ENCODE measurements around the gene SLC38A7.
"Not testable (repeated sequence)": the region's sequence is repeated elsewhere in the genome, so short reads cannot be mapped to it uniquely, and the experiment has no call there.

Gene SLC38A7

DNA sequence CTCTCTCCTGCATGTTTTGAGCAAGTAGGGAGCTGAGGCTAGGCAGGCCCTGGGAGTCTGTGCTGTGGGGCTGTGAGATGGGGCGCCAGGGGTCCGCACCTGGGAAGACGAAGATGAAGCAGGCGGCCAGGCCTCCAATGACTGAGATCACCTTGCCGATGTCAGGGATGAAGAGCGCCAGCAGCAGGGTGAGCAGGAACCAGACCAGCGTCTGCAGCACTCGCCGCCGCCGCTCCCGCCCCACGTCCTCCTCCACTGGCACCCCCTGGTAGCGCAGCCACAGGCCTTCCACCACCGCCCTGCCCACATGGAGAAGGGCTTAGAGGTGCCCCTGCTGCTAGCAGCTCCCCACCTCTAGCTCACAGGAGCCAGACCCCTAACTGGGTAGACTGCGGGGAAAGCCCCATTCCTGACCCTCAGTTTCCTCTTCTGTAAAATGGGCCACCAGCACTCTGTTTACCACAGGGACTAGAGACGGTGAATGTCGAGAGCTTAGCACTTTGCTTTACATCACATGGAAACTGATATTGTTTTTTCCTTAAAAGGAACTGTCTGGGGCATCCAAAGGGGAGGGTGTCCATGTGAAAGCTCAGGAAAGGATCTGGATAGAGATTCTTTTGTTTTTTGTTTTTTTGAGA, 13.5 kb downstream of the SLC38A7 start:
- no peak for DNase-seq

DNA sequence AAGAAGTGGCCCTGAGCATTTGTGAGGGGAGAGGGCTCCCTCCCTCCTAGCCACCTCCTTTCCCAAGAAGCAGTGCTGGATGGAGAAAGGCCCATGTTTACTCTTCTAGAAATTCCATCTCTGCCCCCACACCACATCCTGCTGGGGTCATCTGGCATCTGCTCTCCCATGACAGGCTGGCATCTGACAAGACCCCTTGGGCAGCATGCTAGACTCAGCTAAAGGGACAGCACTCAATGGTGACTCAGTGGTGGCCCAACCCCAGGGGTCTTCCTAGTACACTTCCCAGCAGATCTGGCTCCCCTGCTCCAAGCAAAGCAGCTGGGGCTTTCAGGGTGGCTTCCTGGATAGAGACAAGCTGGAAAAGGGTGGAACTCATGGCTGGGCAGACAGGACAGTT, 14.4 kb downstream of the SLC38A7 start:
- DNase-seq, result no peak

DNA sequence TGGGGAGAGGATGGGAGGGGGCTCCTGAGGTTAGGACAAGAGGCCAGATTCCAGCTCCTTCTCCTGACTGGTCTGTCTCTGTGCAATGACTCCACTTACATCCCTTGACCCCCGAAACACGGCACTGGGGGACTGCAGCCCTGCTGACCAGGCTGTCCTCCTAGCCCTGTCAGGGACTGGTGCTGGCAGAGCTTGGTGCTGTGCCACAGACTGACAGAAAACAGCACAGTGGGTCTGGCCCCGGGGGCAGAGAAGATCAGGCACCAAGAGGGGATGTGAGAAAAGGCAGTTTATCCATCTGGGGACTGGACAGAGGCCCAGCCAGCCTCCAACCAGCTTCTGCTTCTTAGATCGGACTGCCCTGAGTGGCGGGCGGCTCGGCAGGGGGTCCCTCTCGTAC, 19.4 kb downstream of the SLC38A7 start:
- no peak for DNase-seq

DNA sequence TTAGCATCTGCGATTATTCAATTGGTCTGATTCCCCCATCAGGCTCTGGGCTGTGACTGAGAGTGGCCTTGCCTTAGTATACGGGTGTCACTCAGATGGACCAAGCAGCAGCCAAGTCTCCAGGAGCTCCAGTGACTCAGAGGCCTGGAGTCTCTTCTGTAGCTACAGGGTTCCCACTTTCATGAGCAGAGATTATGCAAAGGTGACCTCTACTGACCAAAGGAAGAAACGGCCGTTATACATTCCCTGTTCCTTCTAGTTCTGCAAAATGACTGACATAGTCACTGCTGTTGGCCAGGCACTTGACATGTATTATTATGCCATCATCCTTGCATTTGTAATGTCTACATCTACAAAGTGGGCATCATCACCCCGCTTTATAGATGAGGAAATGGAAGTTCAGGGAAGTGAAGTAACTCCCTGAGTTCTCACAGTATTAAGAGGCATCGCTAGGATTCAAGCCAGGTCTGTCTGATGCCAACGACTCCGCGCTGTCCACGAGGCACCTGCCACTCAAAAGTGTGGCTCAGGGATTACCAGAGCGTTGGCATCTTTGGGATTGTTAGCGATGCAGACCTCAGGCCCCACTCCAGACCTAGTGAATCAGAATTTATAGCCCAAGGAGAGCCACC, 23.3 kb downstream of the SLC38A7 start:
- no peak for DNase-seq

DNA sequence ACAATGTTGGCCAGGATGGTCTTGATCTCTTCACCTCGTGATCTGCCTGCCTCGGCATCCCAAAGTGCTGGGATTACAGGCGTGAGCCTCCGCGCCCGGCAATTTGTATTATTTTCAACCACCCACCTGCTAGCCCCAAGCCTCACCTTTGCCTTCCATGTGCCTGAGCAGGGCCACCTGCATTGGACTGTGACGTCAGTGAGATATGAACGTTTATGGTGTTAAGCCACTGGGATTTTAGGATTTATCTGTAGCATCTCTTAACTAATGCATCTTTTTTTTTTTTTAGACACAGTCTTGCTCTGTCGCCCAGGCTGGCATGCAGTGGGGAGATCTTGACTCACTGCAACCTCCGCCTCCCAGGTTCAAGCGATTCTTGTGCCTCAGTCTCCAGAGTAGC, 24.7 kb downstream of the SLC38A7 start:
- DNase-seq, result not testable (repeated sequence)

DNA sequence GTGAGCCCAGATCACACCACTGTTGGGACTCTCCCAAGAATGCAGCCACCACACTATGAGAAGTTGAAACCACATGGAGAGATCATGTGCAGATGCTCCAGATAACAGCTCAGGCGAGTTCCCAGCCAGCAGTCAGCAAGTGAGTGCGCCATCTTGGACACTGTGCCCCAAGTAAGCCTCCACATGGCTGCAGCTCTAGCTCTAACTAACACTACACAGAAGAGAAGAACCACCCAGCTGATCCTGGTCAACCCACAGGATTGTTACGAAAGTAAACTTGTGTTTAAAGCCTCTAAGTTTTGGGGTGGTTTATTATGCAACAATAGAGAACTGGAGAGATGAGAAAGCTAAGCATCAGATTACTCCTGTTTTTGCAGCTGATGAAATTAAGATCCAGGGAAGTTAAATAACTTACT, 25.8 kb downstream of the SLC38A7 start:
- DNase-seq, result no peak

DNA sequence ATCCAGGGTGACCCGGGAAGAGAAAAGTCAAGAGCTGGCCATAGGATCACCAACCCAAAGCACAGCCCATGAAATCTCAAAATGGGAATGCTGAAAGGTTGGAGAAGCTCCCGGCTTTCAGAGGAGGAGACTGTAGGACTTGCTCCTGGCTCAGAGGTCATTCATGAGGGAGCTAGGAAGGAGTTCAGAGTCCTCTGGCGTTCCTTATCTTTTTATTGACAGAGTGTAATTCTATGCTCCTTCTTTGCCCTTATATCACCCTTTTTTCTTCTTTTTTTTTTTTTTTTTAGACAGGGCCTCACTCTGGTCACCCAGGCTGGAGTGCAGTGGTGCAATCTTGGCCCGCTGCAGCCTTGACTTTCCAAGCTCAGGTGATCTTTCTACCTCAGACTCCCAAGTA, 27.7 kb downstream of the SLC38A7 start:
- DNase-seq, result no peak

DNA sequence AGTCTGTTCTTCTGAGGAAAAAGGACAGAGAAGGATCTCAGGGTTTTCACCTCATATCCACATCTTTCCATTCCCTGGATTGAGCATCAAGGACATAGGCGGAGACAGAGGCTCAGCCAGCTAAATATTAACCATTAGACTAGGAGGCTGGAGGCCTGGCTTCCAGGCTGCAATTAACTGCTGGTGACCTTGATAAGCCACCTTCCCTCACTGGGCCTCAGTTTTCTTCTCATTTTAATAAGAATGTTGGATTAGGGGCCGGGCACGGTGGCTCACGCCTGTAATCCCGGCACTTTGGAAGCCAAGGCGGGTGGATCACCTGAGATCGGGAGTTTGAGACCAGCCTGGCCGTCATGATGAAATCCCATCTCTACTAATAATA, 29.4 kb downstream of the SLC38A7 start:
- no peak for DNase-seq

DNA sequence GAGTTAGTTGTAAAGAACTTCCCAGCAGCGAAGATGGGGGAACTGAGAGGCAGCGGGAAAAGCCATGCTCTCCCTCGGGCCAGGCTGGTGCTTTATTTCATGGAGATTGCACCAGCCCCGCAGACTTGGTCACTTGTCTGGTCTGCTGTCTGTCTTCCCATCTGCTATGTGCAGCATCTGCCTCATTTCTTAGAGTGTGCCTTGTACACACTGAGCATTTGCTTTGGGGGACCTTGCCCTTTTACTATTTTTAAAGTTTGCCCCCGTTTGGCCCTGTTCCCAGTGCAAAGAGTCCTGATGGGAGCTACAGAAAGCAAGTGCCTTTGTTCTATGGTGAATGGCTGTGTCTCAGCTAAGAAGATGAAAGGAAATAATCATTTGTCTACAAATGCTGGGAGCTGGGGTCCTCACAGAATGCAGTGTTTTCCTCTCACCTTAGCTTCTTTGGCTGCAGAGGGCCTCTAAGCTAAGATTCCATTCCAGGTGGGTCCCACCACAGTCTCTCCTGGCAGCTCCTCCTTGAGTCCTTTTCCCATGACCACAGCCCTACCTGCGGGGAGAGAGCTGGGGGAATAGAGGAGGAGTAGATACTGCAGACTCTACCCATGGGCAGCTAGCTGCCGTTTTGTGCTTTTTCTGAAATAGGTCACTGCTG, 29.9 kb downstream of the SLC38A7 start:
- DNase-seq, result no peak

DNA sequence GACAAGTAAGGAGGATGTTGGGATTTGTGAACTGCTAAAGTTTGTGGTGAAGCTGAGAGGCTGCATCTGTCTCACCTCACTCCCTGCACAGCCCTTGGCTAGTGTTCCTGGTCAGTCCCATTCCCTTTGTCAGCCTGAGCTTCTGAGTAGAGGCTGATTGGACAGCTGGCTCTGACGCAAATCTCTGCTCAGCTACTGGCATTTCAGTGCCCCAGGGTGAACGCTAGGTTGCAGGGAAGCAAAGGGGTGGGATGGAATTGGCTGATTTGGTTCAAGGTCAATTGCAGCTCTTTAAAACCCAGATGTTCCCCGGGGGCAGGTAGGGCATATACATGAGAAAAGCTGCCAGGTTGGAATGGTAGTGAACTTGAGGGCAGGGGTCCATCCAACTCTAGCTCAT, 31.8 kb downstream of the SLC38A7 start:
- DNase-seq, result no peak

DNA sequence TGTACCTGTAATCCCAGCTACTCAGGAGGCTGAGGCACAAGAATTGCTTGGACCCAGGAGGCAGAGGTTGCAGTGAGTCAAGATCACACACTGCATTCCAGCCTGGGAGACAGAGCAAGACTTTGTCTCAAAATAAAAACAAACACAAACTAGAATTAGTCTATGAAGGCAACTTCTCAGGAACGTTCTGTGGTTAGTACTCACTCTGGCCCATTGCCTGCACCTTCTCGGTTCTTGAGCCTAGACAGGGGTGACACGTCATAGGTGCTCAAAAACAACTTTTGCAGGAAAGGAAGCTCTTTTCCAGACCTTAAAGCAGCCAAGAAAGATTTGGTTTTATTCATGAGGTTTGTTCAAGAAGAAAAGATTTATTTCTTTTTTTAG, 32.6 kb downstream of the SLC38A7 start:
- DNase-seq, result no peak

DNA sequence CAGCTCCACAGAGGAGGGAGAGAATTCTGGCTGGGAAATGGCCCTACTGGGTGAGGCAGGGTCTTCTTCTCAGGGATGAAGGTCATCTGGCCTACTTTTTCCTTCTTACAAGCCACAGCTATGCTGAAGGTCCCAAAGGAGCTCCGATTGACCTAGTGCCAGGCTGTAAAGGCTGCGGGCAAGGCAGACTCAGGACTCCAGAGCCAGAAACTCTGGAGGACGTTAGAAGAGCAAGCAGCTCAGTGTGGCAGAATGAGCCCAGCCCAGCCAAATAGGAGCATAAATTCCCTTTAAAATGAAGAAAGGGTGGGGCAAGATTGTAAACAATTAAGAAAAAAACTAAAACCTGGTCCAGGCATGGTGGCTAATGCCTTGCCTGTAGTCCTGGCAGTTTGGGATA, 34.9 kb downstream of the SLC38A7 start:
- DNase-seq, result no peak

DNA sequence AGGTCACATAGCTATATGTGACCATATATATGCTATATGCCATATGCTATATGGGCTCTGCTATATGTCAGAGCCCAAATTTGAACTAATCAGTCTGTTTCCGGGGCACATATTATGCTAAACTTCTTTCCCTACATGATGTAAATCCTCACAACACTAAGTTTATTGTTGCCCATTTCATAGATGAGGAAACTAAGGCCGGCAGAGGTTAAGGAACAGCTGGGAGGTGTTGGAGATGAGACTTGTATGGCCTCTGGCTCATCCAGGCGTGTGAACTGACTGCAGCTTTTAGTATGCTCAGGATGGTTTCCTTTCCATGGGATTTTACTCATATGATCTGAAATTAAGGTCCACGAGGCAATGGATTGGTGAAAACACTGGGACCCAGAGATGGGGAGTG, 37.5 kb downstream of the SLC38A7 start:
- no peak for DNase-seq

DNA sequence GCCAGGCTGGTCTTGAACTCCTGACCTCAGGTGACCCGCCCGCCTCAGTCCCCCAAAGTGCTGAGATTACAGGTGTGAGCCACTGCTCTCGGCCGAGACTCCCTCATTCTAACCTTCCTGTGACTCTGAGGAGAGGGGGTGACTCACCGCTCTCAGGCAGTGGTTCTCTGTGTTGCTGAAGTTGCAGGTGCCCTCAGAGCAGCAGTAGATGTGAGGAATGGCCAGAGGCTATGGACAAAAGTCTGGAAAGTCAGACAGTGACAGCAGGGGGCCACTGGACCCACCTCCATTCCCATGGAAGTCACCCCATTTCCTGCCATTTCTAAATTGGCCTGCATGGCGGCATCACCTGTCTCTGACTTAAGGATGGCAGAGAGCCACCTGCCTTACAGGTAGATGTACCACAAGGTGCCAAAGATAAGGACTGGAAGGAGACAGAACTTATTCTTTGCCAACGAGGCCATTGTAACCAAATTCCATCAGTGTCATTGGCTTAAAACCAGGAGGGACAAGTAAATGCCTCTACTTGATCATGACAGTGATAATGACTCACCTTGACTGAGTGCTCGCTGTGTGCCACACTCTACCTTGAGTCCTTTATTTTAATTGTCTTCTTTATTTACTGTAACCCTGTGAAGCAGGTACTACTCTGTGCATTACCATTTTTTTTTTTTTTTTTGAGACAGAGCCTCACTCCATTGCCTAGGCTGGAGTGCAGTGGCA, 39.6 kb downstream of the SLC38A7 start:
- no peak for DNase-seq

DNA sequence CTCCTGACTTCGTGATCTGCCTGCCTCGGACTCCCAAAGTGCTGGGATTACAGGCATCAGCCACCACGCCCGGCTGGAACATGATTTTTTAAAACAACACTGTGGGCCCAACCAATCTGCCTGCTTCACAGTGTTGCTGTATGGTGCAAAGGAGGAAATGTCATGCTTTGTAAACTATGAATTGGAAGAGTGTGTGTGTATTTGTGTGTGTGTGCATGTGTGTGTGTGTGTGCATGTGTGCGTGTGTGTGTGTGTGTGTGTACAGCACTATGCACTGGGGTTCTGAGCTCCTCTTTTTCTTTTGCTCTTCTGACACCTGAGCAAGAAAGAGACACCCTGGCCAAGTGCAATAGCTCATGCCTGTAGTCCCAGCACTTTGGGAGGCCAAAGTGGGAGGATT, 40.5 kb downstream of the SLC38A7 start:
- no peak for DNase-seq

DNA sequence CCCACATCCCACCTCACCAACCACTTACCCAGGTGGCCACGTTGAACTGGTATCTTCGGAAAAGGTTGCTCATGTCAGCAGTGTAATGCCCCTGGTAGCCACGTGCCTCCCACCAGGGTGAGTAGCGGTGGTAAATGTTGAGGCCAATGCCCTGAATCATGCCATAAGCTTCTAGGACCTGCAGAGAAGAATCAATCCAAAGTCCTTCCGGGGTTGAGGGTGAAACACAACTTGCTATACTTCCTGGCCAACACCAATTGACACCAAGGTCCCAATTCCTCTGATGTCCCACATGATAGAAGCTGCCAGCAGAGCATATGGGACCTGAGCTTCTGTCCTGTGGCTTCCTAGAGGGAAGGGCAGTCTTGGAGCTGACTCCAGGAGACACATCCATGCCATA, 43.6 kb downstream of the SLC38A7 start:
- no peak for DNase-seq

DNA sequence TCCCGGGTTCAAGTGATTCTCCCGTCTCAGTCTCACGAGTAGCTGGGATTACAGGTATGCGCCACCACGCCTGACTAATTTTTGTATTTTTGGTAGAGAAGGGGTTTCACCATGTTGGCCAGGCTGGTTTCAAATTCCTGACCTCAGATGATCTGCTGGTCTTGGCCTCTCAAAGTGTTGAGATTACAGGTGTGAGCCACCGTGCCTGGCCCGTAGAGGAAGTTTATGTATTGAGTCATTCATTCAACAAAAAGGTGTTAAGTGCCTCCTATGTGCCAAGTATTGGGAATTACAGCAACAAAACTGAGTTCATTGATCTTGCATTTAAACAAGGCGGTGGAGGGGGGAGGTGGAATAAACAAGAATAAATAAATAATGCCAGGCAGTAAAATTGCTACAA, 44.7 kb downstream of the SLC38A7 start:
- DNase-seq, result no peak

DNA sequence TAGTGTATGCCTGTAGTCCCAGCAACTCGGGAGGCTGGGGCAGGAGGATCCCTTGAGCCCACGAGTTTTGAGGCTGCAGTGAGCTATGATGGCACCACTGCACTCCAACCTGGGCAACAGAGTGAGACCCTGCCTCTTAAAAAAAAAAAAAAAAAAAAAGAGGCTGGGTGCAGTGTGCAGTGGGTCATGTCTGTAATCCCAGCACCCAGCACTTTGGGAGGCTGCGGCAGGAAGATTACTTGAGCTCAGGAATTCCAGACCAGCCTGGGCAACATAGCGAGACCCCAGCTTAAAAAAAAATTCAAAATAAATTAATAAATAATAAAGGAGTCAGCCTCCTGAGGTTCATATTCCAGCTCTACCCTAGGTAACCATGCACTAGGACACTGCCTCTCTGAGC, 45.3 kb downstream of the SLC38A7 start:
- DNase-seq, result no peak

DNA sequence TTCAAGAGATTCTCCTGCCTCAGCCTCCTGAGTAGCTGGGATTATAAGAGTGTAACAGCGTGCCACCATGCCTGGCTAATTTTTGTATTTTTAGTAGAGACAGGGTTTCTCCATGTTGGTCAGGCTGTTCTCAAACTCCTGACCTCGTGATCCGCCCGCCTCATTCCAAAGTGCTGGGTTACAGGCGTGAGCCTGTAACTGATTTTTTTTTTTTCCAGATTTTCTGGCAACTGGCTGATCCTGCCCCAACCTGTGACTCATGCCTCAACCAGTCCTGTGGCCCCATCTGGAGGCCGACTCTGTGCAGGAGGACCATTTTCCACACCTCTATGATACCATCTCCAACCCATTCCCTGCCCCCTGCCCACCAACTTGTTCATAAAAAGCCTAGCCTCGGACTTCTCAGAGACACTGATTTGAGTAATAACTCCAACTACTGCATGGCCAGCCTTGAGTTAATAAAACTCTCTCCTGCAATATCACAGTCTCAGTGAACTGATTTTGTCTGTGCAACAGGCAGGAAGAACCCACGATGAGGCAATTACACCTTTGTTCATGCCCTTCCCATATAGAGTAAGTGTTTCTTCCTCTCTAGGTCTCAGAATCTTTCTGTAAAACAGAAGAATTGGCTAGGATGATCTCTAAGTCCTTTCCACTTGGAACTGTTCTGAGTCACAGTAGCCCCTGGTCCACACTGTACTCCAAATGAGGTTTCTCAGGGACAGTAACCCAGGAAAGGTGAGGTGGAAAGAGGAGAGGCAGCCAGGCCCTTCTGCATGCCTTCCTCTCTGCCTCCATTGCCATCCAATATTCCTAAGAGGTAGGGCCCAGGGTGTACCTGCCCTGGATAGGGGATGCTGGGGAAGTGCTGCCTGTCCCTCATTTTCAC, 46.2 kb downstream of the SLC38A7 start:
- DNase-seq, result no peak

DNA sequence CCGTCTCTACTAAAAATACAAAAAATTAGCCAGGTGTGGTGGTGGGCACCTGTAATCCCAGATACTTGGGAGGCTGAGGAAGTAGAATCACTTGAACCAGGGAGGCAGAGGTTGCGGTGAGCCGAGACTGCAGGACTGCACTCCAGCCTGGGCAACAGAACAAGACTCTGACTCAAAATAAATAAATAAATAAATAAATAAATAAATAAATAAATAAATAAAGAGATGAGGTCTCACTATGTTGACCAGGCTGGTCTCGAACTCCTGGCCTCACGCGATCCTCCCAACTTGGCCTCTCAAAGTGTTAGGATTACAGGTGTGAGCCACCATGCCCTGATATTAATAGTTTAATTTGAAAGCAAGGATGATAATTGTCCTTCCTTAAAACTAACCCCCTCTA, 47.5 kb downstream of the SLC38A7 start:
- DNase-seq, result not testable (repeated sequence)

DNA sequence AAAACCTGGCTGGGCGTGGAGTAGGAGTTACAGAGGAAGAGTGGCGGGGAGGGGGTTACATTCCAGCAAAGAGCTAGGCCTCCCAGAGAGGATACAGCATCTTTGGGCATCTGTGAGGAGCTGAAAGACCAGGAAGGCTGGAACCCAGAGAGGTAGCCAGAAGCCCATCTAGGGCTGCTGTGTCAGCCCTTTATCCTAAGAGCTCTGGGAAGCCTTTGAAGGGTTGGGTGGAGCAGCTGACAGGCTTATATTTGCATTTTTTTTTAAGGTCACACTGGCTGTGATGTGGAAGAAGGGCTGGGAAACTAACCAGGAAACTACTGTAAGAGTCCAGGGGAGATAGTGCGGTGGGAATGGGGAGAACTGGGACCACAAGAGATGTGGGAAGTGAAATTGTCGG, 48.1 kb downstream of the SLC38A7 start:
- no peak for DNase-seq

DNA sequence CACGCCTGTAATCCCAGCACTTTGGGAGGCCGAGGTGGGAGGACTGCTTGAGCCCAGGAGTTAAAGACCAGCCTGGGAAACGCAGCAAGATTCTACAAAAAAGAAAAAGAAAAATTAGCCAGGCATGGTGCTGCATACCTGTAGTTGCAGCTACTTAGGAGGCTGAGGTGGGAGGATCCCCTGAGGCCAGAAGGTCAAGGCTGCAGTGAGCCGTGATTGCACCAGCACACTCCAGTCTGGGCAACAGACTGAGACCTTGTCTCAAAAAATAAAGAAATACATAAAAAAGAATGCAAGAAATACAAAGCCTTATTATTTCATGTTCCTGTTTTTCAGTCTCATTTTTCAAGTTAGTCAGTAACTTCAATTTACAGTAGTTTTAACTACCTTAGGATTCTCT, 49.1 kb downstream of the SLC38A7 start:
- no peak for DNase-seq

DNA sequence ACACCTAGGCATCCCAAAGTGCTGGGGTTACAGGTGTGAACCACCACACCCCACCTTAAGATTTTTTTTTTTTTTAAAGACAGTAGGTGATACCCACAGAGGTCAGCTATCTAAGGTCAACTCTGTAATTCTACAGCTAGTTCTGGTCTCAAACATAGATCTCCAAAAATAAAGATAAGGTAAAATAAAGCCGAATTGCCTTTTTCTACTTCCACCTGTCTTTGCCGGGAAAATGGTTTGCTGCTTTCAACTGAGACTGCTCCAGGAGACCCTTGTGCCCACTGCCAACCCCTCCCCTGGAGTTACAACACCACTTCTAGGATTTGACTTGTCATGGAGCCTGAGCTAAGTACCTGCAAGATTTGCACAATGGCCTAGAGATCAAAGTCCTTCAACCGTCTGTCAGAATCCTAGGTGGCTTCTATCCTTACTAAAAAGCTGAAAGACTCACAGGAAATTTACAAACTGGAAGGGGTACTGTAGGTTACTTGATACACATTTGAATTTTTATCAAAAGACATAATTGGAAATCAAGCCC, 50.2 kb downstream of the SLC38A7 start:
- DNase-seq, result no peak

Measured in activated CD4-positive, alpha-beta T cell treated with anti-CD3 and anti-CD28 coated beads, Interleukin-2, amount 50 U/mL, for 1 hour (primary cell).